Non-pigmented ciliary epithelial cell (primary cell): ENCODE results near the gene MGMT.
"Not testable (repeated sequence)": the region's sequence is repeated elsewhere in the genome, so short reads cannot be mapped to it uniquely, and the experiment has no call there.

Experiments used
- DNase-seq: peaks from one replicate; pipeline ENCODE4 v3.0.0-alpha.2; 2010; ENCODE audit warnings: low read depth

Gene MGMT

GRCh38 chr10:129466703-129467358 lies at the start of gene MGMT:
MGMT (plus strand) TSS chr10:129467241.
- peak; percentile 13 for DNase-seq

- DNase-seq: no peak
Measured at GRCh38 chr10:129417870-129418269, 49.2 kb upstream of the MGMT start.

- no peak for DNase-seq
Measured at GRCh38 chr10:129418496-129419225, 48.4 kb upstream of the MGMT start.

DNA sequence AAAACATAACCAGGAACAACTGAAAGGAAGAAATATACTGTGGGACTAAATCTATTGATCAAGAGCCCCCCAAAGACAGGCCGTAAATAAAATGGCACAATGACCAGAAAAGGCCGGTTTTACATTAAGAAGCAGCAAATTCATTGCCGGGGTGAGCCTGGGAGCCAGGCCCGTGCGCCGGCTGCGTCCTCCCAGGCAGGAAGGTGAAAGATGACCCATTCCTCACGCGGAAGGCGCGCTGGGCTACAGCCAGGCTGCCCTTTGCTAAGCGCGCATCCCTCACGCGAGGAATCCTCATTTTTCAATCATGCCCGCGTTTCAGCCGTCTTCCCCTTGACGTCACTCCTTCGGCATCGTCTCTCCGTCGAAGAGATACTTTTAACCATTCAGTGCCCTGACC lies 47.6 kb upstream of the MGMT start:
- no peak for DNase-seq

DNA sequence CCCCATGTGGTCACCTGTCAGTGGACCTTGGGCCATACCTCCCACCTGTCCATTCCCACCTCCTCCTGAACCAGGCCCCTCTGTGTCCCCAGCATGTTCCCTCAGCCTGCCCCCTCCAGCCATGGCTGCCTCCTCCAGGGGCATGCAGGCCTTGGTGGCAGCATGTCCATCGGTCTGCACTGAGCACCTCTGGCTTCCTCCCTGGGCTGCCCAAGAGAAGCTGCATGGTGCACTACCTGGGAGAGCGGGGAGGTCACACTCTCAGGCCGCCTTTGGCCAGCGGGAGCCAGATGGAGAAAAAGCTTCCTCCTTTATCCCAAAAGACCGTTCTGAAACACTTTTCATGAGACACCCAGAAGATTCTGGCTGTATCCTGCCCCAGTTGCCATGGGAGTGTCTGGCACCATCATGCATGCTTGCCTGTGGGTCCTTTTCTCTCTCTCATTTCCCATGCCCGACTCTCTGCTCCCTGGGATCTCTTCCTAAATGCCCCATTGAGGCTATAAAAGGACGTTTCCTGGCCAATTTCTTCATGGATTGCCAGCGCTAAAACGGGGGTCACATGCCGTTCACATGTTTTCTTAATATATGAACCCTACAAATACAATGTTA lies 45.5 kb upstream of the MGMT start:
- DNase-seq: no peak

GRCh38 chr10:129424978-129425377 lies 42.1 kb upstream of the MGMT start:
- DNase-seq: no peak

GRCh38 chr10:129426606-129427005 lies 40.4 kb upstream of the MGMT start:
- no peak for DNase-seq

DNA sequence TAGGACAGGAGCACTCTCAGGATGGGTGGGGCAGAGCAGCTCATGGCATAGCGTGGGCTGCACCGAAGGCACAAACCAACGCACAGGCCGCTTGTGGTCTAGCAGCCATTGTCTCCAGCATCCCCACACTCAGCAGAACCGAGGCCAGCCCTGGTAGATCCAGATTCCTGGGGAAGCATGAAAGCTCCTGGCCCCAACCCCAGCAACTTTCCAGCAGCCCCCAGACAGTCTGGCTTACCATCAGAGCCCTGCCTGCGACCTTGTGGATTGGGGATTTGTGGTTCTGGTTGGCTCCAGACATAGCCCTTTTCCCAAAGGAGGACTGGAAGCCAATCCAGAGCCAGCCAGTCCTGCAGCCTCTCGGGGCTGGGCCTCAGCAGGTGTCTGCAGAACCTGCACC lies 33.8 kb upstream of the MGMT start:
- DNase-seq: no peak

DNA sequence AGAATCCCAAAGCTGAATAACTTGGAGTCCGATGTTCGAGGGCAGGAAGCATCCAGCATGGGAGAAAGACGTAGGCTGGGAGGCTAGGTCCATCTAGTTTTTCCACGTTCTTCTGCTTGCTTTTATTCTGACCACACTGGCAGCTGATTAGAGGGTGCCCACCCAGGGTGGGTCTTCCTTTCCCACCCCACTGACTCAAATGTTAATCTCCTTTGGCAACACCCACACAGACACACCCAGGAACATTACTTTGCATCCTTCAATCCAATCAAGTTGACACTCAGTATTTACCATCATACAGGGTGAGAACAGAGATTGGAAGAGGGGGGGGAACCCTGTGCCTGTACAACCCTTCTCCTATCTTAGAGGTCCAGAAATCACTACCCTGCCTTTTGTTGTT lies 31.3 kb upstream of the MGMT start:
- not testable (repeated sequence) for DNase-seq

DNA sequence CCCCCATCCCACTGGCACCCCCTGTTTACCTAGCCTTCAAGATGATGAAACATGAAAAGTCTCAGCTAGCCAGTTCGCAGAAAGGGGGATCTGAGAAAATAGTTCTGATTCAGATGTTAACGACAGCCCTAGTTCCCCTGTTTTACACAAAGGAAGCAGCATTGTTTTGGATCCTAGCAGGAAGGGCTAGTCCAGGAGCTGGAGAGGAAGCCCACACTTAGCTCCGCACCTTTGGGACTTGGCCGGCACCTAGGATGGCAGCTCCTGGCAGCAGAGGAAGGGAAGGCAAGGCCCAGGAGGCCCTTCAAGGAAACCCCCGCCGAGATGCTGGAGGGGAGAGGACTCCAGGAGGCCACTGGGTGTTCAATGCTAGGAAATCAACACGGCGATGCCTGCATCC lies 29.0 kb upstream of the MGMT start:
- DNase-seq: no peak

- no peak for DNase-seq
Measured at GRCh38 chr10:129440247-129440646, 26.8 kb upstream of the MGMT start.

- no peak for DNase-seq
Measured at GRCh38 chr10:129440722-129441316, 26.2 kb upstream of the MGMT start.

DNA sequence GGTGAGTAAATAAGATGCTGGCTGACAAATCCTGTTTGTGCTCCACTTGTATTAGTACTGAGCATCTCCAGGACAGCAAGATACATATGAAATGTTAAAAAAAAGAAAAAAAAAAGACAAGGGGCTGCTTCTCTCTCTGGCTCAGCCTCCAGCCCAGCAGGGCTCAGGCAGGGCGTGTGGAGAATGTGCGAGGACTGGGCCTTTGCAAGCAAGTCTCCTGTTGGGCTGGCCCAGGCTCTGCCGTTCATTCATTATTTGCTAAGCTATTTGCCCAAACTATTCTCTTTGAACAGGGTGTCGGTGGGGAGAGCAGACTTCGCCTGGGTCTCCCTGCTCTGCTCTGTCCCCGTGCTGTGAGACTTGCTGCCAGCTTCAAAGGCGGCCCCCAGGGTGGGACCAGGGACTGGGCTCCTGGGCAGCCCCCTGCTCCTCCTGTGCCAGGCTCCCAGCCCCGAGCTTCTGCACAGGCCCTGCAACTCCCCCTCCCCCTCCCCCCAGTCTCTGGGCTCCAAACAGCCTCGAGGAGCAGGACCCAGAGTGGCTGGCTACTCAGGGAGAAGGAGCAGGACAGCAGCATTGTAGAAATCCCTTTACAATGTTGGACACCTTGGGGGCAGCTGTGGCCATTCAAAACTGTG lies 25.6 kb upstream of the MGMT start:
- DNase-seq: no peak

GRCh38 chr10:129442866-129443265 lies 24.2 kb upstream of the MGMT start:
- no peak for DNase-seq

DNA sequence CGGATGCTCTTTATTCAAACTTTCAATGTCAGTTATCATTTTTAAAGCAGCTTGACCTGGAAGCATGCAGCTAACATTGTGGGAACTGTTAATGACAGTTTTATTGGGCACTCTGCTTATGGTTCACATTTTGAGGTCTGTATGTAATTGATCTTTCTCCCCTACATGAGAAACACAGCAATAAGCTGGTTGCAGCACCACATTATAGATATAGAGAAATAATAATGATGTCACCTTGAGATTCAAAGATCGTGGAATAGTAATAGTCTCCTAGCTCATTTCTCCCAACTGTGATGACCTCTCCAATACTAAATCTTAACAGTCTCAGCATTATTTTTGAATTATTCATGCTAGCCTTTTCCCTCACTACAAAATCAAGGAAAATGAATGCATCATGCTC lies 22.7 kb upstream of the MGMT start:
- no peak for DNase-seq

DNA sequence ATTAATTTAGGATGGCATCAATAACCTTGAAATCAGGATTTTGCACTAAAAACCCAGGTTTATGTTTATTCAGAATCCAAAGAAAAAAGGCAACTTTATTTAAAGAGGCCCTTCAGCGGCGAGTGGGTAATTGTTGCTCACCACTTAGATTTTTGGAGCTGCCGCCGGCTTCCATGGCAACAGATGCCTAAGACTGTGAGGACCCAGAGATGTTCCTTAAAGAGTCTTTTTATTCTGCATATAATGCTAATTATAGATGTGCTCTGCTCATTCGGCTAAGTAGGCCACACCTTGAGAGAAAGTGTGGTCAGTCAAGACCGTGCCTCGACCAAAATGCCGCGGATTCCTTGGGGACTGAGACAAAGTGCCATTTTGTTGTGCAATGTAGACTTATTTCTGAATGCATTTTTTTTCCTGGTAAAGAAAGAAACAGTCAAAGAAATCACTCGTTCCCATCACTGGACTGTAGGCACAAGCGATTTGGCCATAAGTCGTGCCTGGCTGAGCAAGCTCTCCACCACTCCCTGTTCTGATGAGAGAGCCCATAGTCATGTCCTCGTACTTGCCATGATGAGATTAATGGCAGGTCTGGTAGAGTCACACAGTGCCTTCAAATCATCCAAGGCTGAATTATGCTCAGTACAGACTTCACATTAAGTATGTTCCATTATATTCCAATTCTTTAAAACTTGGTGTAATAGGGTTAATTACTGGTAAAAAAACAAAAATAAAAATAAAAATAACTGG lies 21.4 kb upstream of the MGMT start:
- DNase-seq: no peak

- DNase-seq: no peak
Measured at GRCh38 chr10:129446183-129446581, 20.9 kb upstream of the MGMT start.

GRCh38 chr10:129447486-129447885 lies 19.6 kb upstream of the MGMT start:
- DNase-seq: no peak

DNA sequence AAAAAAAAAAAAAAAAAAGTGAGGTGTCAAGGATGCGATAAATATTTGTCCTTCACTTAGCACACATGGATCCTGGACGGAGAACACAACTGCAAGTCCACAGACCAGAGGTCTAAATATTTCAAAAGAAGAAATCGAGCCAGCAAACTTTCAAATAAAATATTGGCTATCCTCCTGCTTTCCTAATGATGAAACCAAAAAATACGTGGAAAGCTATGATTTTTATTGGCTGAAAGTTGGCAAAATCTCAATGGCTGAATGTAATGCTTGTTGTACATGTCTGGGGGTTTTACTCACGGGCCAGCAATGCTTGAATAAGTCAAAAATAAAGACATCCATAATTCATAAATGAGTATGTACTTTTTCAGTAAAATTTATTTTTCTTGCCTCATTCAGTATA lies 19.0 kb upstream of the MGMT start:
- no peak for DNase-seq

GRCh38 chr10:129448539-129448938 lies 18.5 kb upstream of the MGMT start:
- DNase-seq: no peak

DNA sequence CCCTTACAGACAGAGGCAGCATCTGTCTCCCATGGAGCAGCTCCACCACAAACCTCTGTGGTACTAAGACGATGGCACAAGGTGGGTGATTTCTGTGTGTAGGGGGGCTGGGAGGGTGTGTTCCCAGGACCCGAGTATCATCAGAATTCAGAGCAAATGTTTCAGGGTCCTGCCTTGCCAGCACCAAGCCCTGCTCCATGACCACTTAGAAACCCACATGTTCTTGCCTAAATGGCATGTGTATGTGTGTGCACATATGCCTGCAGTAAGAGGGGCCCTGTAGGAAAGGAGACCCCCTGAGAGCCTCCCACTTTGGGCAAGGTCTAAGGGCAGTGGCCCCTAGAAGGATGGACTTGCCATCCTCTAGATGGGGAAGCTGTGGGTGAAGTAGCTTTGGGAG lies 17.1 kb upstream of the MGMT start:
- DNase-seq: no peak

GRCh38 chr10:129450391-129450790 lies 16.6 kb upstream of the MGMT start:
- no peak for DNase-seq
